Right lobe of liver (tissue), 4 donors: ENCODE results near the gene MCAM.

Source experiments
- POLR2A ChIP-seq: fragments of 450-650 bp; IDR thresholded peaks from one replicate; pipeline ENCODE4 v1.6.1; 2017; ENCODE audit warnings: antibody characterized with exemption, mild to moderate bottlenecking
- TF ChIP-seq, protein P1 (sequence below), 4 donors: fragments of 200-600 bp in 3 of 4; fragments of 450-650 bp in 1 of 4; IDR thresholded peaks; one replicate each; pipeline versions ENCODE4 v1.5.1 to v1.8.0; 2016 to 2022; ENCODE audit warnings: antibody characterized with exemption in 4 of 4, mild to moderate bottlenecking in 2 of 4
- donor health status: DM: no; HTN: no; CAD: no.
- donor health status: DM: no; HTN: no; CAD: no.
- donor health status: DM: no; HTN: yes; CAD: no.

DNA sequence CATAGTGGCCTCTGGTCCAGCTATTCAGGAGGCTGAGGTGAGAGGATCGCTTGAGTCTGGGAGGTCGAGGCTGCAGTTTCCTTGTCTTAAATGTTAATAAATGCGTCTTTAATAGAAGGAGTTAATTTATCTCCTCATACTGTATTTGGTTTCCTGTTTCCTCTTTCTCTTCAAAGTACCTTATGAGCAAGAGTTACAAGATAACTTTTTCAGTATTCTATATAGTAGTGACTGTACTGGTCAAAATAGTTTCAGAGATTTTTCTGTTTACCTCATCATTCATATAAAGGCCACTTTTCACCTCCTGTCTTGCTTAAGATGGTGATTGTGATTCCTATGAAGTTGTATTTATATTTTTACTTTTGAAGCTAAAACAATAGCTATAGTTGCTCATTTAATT is 50.9 kb downstream of the MCAM start:
- TF ChIP-seq, protein P1, sequence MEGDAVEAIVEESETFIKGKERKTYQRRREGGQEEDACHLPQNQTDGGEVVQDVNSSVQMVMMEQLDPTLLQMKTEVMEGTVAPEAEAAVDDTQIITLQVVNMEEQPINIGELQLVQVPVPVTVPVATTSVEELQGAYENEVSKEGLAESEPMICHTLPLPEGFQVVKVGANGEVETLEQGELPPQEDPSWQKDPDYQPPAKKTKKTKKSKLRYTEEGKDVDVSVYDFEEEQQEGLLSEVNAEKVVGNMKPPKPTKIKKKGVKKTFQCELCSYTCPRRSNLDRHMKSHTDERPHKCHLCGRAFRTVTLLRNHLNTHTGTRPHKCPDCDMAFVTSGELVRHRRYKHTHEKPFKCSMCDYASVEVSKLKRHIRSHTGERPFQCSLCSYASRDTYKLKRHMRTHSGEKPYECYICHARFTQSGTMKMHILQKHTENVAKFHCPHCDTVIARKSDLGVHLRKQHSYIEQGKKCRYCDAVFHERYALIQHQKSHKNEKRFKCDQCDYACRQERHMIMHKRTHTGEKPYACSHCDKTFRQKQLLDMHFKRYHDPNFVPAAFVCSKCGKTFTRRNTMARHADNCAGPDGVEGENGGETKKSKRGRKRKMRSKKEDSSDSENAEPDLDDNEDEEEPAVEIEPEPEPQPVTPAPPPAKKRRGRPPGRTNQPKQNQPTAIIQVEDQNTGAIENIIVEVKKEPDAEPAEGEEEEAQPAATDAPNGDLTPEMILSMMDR (IDR thresholded peaks at IDR 0.05), result no peak
- TF ChIP-seq POLR2A, result no peak
